Endothelial cell of umbilical vein (primary cell): ENCODE results near the gene C1orf115.

Experiments used
- CTCF ChIP-seq, 2 donors: IDR thresholded peaks; 1 replicate in 1 of 2; 2 replicates in 1 of 2; pipeline ENCODE4 v1.5.1; 2011; ENCODE audit warnings: low read length in 2 of 2, mild to moderate bottlenecking in 2 of 2, moderate library complexity in 2 of 2, control low read depth in 1 of 2, inconsistent platforms in 1 of 2, low read depth in 1 of 2; ENCODE audit not compliant: insufficient read depth in 1 of 2; ENCODE audit errors: extremely low read depth in 1 of 2
- EZH2 ChIP-seq: IDR thresholded peaks from 2 replicates; pipeline ENCODE4 v1.6.1; 2012; ENCODE audit warnings: borderline replicate concordance, low read depth, mild to moderate bottlenecking, moderate library complexity, low read length, inconsistent platforms; ENCODE audit not compliant: severe bottlenecking
- GATA2 ChIP-seq: IDR thresholded peaks from 2 replicates; pipeline ENCODE4 v1.7.0; 2011; ENCODE audit warnings: low read depth, mild to moderate bottlenecking, moderate library complexity, mixed read lengths, low read length; ENCODE audit not compliant: insufficient read length, insufficient read depth
- MAX ChIP-seq: IDR thresholded peaks from 2 replicates; pipeline ENCODE4 v1.6.1; 2011; ENCODE audit not compliant: insufficient read depth, insufficient read length
- MYC ChIP-seq: IDR thresholded peaks from one replicate; pipeline ENCODE4 v1.6.1; 2011; ENCODE audit warnings: mild to moderate bottlenecking, low read depth, low read length
- POLR2A ChIP-seq: IDR thresholded peaks from 2 replicates; pipeline ENCODE4 v1.6.1; 2012; ENCODE audit warnings: low read depth, mild to moderate bottlenecking, control low read depth, low read length
- POLR2AphosphoS5 ChIP-seq: IDR thresholded peaks from 2 replicates; pipeline ENCODE4 v1.6.1; 2012; ENCODE audit warnings: low read depth, mild to moderate bottlenecking, control low read depth, low read length, moderate library complexity; ENCODE audit not compliant: insufficient read depth

GRCh38 chr1:220699044-220699443 is 8.9 kb downstream of the C1orf115 start:
- TF ChIP-seq POLR2A (no peak), EZH2 (no peak), CTCF (IDR thresholded peaks at IDR 0.05; ENCODE audit: extremely low read depth in 1 of 2, insufficient read depth in 1 of 2, low read depth in 1 of 2, low read length in 2 of 2) (no peak), MAX (no peak), MYC (no peak), GATA2 (no peak), POLR2AphosphoS5 (no peak)
